NCI-H1092 treated with DMSO at 0.1 percent for 48 hours (cell line): ENCODE measurements around the gene FAM219B.

Experiments used
- DNase-seq: peaks from one replicate; lab custom pipeline; 2025; lab: John Stamatoyannopoulos, UW

The FAM219B gene

GRCh38 chr15:74873036-74873755 lies 33.5 kb downstream of the FAM219B start, which contains the start of gene SCAMP2:
SCAMP2 (minus strand) TSS chr15:74873365; CDS start chr15:74873255, 110 bp downstream.
- peak; percentile 91 for DNase-seq

GRCh38 chr15:74872702-74873035 lies 34.0 kb downstream of the FAM219B start:
- no peak for DNase-seq

- DNase-seq = no peak
Measured at GRCh38 chr15:74870436-74871215, 36.0 kb downstream of the FAM219B start.

DNA sequence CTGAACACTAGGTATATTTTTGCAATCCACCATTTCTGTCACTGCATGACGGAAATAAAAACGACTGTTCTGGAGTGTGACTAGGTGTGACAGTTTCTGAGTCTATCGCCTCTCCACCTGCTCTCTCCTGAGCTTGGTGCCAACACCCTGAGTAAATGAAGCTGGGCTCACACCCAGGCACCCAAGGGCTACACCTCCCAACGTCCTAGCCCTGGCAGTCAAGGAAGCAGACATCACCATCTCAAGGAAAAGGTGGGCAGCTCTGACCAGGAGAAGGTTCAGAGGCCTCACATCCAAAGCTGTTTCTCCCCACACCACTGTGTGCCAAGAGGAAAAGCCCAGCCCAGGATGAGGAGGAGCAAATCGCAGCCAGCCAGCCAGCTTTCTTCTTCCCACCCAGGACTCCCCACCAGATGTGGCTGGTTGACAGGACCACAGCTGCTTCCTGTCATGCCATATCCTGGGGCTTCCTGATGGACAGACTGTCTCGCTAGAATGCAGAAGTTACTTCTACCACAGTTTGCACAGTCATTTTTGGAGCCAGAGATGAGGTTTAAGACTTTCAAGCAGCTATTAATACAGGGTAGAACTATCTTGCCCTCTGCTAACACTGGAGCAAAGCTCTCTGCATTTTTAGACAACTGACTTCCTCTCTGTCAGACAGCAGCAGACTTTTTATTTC lies 36.8 kb downstream of the FAM219B start:
- no peak for DNase-seq

DNA sequence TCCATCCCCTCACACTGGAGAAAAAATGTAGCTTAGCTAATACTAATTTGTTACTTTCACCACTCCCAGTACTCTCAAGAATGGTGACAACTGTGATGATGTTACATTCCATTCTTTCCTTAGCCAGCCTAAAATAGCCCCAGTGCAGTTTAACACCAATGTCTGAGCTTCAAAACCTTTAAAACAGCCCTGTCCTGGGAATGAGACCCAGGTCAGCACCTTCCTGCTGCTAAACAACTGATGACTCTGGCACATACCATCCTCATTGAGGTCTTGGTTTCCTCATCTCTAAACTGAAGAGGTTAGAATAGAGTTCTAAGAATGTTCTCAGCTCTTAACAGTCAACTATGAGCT lies 37.3 kb downstream of the FAM219B start:
- no peak for DNase-seq

- no peak for DNase-seq
Measured at GRCh38 chr15:74868059-74868458, 38.6 kb downstream of the FAM219B start.

GRCh38 chr15:74867466-74868038 lies 39.1 kb downstream of the FAM219B start:
- DNase-seq = no peak

- DNase-seq = no peak
Measured at GRCh38 chr15:74866090-74866489, 40.6 kb downstream of the FAM219B start.

DNA sequence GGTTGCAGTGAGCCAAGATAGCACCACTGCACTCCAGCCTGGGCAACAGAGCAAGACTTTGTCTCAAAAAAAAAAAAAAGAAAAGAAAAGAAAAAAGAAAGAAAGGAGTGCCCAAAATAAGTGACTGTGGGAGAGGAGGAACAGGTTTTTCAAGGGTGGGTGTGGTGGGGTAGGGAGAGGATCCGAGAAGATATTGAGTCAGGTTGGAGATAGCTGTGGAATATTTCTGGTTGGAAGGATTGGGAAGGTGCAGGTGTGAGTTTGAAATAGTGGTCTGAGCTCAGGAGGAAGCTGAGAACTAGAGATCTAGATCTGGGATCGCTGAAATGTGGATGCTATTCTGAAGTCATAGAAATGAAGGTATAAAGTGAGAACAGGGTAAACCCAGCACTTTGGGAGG lies 41.3 kb downstream of the FAM219B start:
- DNase-seq = no peak

DNA sequence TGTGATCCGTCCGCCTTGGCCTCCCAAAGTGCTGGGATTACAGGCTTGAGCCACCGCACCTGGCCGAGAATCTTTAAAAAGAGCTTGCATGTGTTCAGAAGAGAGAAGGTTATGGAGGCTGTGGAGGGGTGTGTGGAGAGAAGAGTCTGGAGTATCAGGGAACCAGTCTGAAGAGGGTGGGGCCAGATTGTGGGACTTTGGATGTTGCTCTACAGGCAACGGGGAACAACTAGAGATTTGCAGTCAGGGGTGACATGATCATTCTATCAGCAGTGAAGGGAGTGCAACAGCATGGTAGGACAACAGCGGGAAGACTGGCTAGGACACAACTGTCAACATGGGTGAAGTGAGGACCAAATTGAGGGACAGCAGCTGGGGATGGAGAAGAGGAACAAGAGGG lies 42.4 kb downstream of the FAM219B start:
- DNase-seq = no peak

- DNase-seq = no peak
Measured at GRCh38 chr15:74863239-74864056, 43.2 kb downstream of the FAM219B start.

- no peak for DNase-seq
Measured at GRCh38 chr15:74858369-74858740, 48.3 kb downstream of the FAM219B start.

DNA sequence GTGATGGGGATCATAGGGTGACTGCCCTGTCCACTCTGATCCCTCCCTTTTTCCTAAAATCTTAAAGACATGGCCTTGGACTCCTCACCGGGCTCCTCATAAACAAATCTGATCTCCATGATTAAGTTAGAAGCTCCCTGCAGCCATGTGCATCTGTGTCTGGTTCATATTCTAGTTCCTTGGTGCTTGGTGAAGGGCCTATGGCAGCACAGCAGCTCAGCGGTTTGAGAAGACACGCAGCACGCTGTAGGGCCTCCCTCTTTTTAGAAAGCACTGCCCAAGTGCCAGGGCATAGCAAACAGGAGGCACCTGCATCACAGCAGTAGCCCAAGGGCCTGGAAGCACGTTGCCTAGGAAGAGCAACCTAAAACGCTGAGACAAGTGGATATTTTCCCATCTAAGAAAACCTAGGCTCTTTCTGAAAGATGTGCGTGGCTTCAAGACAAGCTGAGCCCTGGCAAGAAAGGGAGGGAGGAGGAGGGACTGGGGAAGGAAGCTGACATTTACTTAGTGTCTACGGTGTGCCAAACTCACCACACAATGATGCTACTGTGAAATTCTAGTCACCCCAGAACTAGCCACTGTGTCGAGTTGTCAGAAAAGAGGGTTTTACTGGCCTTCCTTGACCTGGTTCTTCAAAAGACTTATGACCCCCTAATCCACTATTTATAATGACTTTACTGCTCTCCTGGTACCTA lies 48.8 kb downstream of the FAM219B start:
- DNase-seq = no peak

GRCh38 chr15:74857082-74857655 lies 49.5 kb downstream of the FAM219B start:
- DNase-seq = no peak

- DNase-seq = no peak
Measured at GRCh38 chr15:74856537-74856936, 50.1 kb downstream of the FAM219B start.

DNA sequence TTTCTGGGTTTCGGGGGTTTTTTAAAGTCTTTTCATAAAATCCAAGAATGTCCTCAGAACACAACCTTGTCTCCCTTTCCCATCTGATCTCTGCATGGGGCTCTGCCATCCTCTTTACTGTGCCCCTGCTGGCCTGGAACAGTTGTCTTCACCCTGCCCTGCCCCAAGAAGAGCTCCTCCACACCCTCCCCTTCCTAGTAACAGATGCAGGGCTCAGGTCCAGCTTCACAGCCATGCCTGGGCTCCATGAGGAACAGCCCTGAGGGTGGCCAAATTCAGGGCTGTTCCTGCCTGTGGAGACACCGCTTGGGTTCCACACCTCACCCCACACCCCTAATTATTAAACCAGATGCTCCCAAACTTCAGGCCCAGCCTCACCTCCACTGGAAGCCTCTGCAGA lies 50.8 kb downstream of the FAM219B start:
- no peak for DNase-seq

GRCh38 chr15:74854453-74855022 lies 52.1 kb downstream of the FAM219B start:
- DNase-seq = no peak

- DNase-seq = no peak
Measured at GRCh38 chr15:74851960-74852359, 54.7 kb downstream of the FAM219B start.

DNA sequence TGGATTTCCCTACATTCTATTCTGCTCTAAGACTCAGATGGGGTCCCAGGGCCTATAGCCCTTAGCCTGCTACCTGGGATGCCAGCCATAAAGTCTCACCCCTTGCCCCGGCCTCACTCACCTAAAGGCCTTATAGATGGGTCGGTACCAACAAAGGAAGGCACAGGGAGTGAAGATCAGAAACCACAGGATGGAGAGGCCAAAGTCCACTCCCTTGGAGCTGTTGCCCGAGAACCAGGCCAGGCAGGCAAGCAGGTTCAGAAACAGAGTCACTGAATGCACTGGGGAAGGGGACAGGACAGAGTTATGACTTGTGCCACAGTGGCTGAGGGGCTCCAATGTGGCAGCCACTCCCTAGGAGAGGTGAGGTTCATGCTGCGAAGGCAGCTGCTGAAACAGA lies 56.3 kb downstream of the FAM219B start:
- DNase-seq = no peak
